Cardiac septum (tissue), 1 donor: Measurements from ENCODE around the gene FSIP1. TPM values are rescaled to one million over a fixed set of nuclear protein-coding genes. Genes with fewer than 3 reads are reported as not detected.

Experiments used
- DNase-seq: peaks from one replicate; pipeline ENCODE4 v3.0.0-alpha.2; 2020; ENCODE audit warnings: low spot score
- intact Hi-C: fragments of 100-400 bp; cut with DNase I; formaldehyde crosslinking; loops from one replicate; pipeline ENCODE4 v1.14.0; 2022
- total RNA-seq: library from RNA; stranded (reverse); fragmentation: NEBNext Ultra II Directional; extraction: Animal tissue kit (Norgen Biotek cat#: 25700); gene quantifications from one replicate; pipeline ENCODE4 v1.2.1, GENCODE V29; 2021
- donor health status: DM: no; HTN: no; CAD: no.

The FSIP1 gene
- total RNA-seq, 1 donor from 2014 or later, result 2.0 TPM

DNA sequence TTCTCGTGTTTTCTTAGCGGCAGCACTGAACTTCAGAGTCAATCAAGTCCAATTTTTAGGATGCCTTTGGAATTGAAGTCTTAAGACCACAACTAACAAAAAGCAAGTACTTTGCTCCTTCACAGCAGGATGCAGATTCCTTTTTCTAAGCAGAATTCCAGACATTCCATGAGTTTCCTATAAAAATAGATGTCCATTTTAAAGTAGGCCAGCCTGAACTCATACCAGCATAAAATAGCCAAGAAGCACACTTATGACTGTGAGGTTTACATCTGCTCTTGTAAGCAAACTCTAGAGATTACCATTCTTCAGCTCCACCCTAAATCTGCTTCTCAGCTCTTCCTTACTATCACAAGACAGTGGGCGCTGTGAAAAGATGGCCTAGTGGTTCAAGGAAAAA is 116.0 kb downstream of the FSIP1 start:
- DNase-seq, result no peak
- intact Hi-C loops, result no loop called here

DNA sequence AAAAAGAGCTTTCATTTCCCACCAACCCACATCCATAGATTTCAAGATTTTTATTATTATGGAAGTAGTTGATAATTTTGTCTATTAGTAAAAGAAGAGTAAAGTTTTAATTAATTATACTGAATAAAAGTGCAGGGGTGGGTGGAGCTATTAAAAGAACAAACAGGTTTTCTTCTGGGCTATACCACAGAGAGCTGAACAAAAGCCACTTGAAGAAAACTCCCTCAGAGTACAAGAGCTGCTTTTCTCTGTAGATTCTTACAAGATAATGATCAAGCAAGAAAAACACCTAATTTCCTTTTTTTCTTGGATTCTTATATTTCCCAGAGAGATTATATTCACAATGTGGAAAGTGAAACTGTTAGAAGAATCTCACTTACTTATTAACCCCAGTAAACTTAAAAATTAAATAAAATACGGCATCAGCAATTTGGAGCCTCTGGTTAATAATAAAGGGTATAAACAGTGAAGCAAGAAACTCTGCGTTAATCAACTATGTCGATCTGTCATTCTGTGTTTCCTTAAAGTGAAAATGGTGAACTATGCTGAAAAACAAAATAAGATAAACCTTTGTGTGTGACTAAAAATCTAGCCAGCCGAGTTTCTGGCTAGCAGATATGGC is 116.9 kb downstream of the FSIP1 start:
- no peak for DNase-seq
- intact Hi-C loops, result no loop called here

DNA sequence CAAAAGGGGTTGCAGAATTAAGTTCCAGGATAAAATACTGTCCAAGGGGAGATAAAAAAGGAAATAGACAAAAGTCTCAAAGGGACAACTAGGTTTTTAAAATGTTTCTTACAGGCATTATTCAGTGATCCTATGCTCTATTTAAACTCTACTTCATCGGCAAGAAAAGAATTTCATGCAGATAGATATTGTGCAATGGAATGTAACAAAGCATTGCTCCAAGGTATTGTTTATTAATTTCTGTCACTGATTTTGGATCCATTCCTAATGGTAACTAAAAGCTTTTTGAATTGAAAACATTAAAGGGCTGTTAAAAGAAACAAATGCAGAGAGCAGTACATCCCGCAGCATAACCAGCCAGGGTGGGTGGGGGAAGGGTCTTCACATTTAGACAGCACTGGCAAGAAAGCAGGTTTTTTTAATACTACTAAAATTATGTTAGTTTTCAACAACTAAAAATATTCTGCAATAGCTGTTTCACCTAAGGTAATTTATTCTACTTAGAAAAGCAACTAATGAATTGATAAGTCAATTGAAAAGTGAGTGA is 118.9 kb downstream of the FSIP1 start:
- intact Hi-C loops, result no loop called here

GRCh38 chr15:39661776-39662175 is 120.9 kb downstream of the FSIP1 start:
- DNase-seq, result no peak
- intact Hi-C loops, result no loop called here

More for the DNA sequence above, 118.9 kb downstream of the FSIP1 start:
- DNase-seq, result no peak

DNA sequence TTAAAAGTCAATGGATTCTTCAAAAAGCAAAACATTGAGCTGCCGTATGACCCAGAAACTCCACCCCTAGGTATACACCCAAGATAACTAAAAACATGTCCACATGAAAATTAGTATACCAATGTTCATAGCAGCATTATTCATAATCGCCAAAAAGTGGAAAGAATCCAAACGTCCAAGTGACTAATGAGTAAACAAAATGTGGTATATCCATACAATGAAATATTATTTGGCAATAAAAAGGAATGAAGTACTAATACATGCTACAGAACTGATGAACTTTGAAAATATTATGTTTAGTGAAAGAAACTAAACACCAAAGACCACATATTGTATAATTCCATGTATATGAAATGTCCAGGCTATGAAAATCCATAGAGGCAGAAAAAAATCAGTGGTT is 123.9 kb downstream of the FSIP1 start:
- no peak for DNase-seq
- intact Hi-C loops, result no loop called here

GRCh38 chr15:39657668-39658067 is 125.0 kb downstream of the FSIP1 start:
- intact Hi-C loops, result no loop called here
- no peak for DNase-seq

GRCh38 chr15:39657181-39657580 is 125.5 kb downstream of the FSIP1 start:
- intact Hi-C loops, result no loop called here
- DNase-seq, result no peak

- DNase-seq, result no peak
- intact Hi-C loops, result no loop called here
Observed at GRCh38 chr15:39654304-39654703, 128.3 kb downstream of the FSIP1 start.

DNA sequence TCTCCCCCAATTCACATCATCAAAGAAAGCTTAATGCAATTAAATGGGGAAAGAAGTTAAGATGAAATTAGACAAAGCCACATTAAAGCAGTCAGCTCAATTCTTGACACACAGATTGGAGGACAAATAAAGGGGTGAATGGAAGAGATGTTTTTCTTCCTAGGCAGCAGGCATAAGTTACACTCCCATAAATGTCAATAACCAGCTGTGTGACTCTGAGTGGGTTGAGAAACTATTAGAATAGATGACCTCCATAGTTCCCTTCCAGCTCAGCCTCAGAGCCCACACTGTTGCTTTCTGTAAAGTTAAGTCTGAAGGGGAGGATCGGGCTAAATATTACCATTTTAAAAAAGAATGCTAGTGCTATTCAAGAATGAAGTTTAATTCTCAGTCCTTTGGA is 130.8 kb downstream of the FSIP1 start:
- DNase-seq, result no peak
- intact Hi-C loops, result no loop called here

DNA sequence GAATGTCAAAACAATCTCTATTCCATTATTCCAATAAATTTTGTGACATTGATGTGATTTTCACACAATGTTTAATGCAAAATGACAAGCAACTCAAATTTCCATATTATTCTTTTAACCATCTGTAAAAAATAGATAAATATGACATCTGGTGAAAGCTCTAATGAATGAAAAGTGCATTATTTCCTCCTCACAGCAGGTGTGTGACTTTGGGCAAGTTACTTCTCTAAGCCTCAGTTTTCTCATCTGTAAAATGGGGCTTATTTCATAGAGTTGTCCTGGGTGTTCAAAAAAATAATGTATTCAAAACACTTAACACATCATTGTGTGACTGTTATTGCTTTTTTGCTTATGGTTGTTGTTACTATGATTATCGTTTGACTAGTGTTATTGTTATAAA is 131.3 kb downstream of the FSIP1 start:
- intact Hi-C loops, result no loop called here
- DNase-seq, result no peak

GRCh38 chr15:39649757-39650156 is 132.9 kb downstream of the FSIP1 start:
- intact Hi-C loops, result no loop called here
- no peak for DNase-seq

- intact Hi-C loops, result no loop called here
- DNase-seq, result no peak
Observed at GRCh38 chr15:39646425-39646824, 136.2 kb downstream of the FSIP1 start.

DNA sequence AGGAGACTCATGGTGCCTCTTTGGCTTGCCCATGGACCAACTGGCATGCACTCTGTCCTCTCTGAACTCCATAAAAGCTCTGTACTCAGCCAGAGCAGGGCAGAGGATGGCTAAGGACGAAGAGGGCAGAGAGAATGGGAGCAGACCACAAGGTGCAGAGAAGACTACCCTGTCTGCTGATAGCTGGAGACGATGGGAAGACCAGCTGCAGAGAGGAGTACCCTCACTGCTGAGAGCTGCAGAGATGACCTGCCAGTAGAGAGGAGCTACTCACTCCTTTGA is 136.7 kb downstream of the FSIP1 start:
- no peak for DNase-seq
- intact Hi-C loops, result no loop called here

GRCh38 chr15:39645138-39645975 is 137.3 kb downstream of the FSIP1 start:
- no peak for DNase-seq
- intact Hi-C loops, result no loop called here

DNA sequence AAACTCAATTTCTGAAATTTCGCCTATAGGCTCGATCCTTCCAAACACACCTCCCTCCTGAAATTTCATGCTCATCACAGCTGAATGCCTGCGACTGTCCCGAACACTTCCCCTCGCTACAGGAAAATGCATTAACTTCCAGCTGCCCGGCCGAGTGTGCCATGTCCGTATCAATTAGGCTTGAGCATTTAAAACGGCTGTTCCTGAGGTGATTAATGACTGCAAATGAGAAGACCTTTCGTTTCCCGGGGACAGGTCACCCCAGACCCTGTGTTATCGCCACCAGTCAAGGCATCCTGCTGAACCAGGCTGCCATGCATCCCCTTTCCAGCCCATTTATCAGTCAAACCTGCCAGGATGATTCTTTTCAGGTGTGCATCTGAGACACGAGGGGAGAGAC is 138.5 kb downstream of the FSIP1 start:
- intact Hi-C loops, result no loop called here
- no peak for DNase-seq

GRCh38 chr15:39643727-39644126 is 138.9 kb downstream of the FSIP1 start:
- no peak for DNase-seq
- intact Hi-C loops, result no loop called here

DNA sequence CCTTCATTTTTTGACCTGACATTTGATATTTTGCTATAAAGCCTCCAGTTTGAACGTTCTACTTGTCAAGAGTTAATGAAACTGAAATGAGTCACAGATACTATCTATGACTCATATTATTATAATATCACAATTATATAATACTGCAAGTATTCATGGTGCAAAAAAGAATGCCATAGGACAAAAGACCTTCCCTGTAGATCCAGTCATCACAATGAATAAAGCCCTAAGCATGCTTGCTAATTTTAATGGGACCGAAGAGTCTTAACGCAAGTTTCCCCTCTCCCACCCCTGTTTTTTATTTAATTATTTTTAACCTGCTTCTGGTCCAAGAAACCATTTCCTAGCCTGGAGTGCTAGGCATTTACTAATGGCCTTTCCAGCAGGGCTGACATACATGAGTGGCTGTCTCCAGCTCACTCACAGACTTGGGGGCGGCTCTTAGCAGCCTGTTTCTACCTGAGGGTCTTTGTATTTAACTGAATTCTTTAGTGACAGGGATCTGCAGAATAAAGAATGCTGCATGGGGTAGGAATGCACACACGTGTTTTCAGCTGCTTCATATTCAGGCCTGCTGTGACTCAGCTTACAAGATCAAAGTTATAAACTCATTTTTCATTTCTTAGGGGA is 140.5 kb downstream of the FSIP1 start:
- intact Hi-C loops, result no loop called here
- no peak for DNase-seq

DNA sequence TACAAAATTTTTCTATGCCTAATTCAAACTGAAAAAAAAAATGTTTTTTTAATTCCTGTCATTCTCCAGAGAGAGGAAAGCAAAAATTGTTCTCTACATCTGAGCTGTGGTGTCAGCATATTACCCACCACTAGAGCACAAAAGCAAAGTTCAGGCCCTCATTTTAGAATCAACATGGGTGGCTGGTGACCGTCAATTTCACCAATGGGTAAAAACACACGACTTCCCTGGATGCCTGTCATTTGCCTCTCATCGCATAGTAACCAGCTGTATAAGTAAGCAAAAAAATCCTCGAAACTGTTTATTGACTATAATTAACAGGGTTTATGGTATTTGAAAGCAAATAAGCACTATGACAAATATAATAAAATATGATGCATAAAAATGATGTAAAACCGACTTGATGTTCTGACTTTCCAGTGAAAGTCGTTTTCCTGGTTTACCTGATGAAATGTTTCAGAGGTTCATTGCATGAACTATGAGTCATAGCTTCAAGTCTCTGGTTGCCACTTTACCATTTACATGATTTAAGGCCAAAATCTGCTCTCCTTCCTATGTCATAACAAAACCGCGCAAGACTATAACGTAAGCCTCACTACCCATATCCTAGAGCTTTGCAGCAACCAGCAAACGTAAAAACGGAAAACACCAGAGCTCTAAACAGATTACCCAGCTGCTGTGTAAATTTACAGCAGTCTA is 141.3 kb downstream of the FSIP1 start:
- intact Hi-C loops, result no loop called here
- DNase-seq, result no peak

- DNase-seq, result no peak
- intact Hi-C loops, result no loop called here
Observed at GRCh38 chr15:39640665-39641064, 142.0 kb downstream of the FSIP1 start.

DNA sequence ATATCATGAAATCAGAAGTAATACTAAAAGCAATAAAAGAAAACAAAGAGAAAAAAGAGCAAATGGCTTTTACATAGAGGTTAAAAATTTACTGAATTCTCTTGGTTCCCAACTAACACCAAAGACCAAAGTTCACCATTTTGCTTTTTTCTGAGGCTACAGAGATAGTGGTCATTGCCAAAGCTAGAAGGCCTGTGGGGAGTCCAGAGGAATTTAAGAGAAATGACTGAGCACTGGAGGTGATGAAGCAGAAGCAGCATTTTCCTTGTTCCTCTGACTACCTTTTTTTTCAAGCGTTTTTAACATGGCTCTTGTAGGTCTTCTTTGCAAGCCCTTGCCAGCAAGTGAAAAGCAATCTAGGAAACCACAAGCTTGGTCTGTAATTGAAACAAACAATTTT is 143.6 kb downstream of the FSIP1 start:
- no peak for DNase-seq
- intact Hi-C loops, result no loop called here
